AG04450 (cell line): ENCODE measurements around the gene PDSS2. TPM values are rescaled to one million over a fixed set of nuclear protein-coding genes. Genes with fewer than 3 reads are reported as not detected.
"Not testable (repeated sequence)": the region's sequence is repeated elsewhere in the genome, so short reads cannot be mapped to it uniquely, and the experiment has no call there.

Source experiments
- CTCF ChIA-PET: fragments of 300-600, 350-600 bp; formaldehyde crosslinking; extraction: SDS; loops from one replicate; lab custom pipeline; 2022; ENCODE audit warnings: antibody characterized with exemption, inconsistent platforms; lab: Charles Lee
- POLR2A ChIA-PET: fragments of 350-600 bp; formaldehyde crosslinking; extraction: SDS; loops from one replicate; lab custom pipeline; 2021; ENCODE audit warnings: antibody characterized with exemption, inconsistent platforms; lab: Yijun Ruan, JAX
- DNase-seq: peaks from one replicate; pipeline ENCODE4 v3.0.0-alpha.2; 2011; ENCODE audit warnings: low read depth, low spot score
- H3K27ac ChIP-seq: one replicate; pipeline ENCODE4 v1.5.1; 2012; ENCODE audit warnings: low read depth, low read length, control low read depth
- H3K27me3 ChIP-seq: one replicate; pipeline ENCODE4 v1.6.0; 2012; ENCODE audit warnings: low read length; ENCODE audit not compliant: control insufficient read depth, insufficient read depth
- H3K4me3 ChIP-seq: 2 replicates; pipeline ENCODE4 v1.5.1; 2011; ENCODE audit warnings: mild to moderate bottlenecking, low read depth, low read length, control low read depth
- H3K9me3 ChIP-seq: 2 replicates; pipeline ENCODE4 v1.5.1; 2012; ENCODE audit warnings: low read length; ENCODE audit not compliant: control insufficient read depth, insufficient read depth
- polyA plus RNA-seq: library from polyadenylated mRNA; depleted of rRNA; stranded (reverse); fragments of >200 nt; gene quantifications from 2 replicates; pipeline ENCODE4 v1.2.3, GENCODE V29; 2011
- TF ChIP-seq, protein P1 (sequence below): IDR thresholded peaks from 2 replicates; pipeline ENCODE4 v1.5.1; 2011; ENCODE audit warnings: low read depth, low read length, control low read depth, inconsistent platforms

Gene PDSS2
- polyA plus RNA-seq, 1 experiment = 19.1 TPM

DNA sequence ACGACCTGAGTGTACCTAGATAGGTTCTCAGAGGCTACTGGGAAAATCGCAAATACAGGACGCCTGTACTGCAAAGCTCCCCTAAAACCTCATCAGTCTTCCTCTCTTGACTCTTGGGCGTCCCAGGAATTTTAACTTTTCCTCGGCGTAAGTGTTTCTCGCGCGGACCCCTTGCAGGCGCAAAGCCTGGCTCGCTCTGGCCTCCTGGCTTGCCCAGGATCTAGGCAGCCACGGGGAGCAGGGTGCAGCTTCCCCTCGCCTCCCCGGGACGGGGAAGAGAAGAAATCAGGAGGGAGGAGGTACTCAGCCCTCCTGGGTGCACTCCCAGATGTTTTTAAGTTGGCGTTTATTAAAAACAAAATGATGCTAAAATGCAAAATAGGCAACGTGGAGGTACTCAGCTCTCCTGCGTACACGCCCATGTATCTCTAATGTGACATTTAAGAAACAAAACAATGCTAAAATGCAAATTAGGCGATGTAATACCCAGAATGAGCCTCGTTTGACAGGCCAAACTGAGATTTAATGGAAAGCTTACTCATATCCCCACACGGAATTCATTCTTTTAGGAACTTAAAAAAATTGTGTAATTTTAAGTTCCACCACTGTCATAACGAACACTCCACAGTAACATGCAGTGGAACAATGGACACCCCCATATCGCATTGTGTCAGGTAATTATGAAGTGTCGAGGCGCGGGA lies 29.0 kb upstream of the PDSS2 start:
- no peak for DNase-seq
- TF ChIP-seq, protein P1, sequence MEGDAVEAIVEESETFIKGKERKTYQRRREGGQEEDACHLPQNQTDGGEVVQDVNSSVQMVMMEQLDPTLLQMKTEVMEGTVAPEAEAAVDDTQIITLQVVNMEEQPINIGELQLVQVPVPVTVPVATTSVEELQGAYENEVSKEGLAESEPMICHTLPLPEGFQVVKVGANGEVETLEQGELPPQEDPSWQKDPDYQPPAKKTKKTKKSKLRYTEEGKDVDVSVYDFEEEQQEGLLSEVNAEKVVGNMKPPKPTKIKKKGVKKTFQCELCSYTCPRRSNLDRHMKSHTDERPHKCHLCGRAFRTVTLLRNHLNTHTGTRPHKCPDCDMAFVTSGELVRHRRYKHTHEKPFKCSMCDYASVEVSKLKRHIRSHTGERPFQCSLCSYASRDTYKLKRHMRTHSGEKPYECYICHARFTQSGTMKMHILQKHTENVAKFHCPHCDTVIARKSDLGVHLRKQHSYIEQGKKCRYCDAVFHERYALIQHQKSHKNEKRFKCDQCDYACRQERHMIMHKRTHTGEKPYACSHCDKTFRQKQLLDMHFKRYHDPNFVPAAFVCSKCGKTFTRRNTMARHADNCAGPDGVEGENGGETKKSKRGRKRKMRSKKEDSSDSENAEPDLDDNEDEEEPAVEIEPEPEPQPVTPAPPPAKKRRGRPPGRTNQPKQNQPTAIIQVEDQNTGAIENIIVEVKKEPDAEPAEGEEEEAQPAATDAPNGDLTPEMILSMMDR = no peak
- Histone ChIP-seq H3K27me3 (peaks cover 19% of the 10 kb centered on the region), H3K27ac (no peak overlapping the region), H3K9me3 (no peaks in the 10 kb centered on the region; the same call in 1 of the 2 replicates), H3K4me3 (peak overlapping the region; percentile 76)
- POLR2A ChIA-PET = interaction anchor here (1.9 kb wide), 1 partner anchor 29 kb away, joined by 10 read pairs; the partner anchor contains the start of gene PDSS2
- CTCF ChIA-PET = interaction anchor here (0.8 to 1.7 kb wide), 4 partner anchors 9 to 360 kb away, joined by 3 to 5 read pairs (median 4); no protein-coding TSS in a partner anchor

DNA sequence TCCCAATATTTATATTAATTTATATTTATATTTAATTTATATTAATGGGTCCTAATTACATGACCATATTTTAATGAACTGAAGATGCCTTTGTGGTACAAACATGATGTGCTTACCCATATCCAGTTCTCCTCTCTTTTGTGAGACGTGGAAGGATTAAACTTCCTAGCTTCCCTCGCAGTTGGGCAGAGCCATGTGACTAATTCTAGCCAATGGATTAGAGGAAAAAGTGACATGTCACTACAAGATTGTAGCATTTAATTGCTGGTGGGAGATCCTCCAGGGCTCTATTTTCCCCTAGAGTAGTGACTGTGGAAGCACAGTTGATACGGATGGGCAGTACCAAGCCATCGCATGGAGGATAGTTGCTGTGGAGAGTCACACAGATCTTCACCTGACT lies 25.8 kb upstream of the PDSS2 start:
- TF ChIP-seq, protein P1 = no peak
- DNase-seq = no peak
- H3K27me3 ChIP-seq = peaks cover 31% of the 10 kb centered on the region
- CTCF ChIA-PET = interaction anchor here (1.0 kb wide), 1 partner anchor 167 kb away, joined by 3 read pairs; no protein-coding TSS in a partner anchor
- POLR2A ChIA-PET = no interaction called here
- H3K4me3 ChIP-seq = no peak overlapping the region
- H3K27ac ChIP-seq = no peak overlapping the region
- H3K9me3 ChIP-seq = no peaks in the 10 kb centered on the region; the same call in 1 of the 2 replicates

DNA sequence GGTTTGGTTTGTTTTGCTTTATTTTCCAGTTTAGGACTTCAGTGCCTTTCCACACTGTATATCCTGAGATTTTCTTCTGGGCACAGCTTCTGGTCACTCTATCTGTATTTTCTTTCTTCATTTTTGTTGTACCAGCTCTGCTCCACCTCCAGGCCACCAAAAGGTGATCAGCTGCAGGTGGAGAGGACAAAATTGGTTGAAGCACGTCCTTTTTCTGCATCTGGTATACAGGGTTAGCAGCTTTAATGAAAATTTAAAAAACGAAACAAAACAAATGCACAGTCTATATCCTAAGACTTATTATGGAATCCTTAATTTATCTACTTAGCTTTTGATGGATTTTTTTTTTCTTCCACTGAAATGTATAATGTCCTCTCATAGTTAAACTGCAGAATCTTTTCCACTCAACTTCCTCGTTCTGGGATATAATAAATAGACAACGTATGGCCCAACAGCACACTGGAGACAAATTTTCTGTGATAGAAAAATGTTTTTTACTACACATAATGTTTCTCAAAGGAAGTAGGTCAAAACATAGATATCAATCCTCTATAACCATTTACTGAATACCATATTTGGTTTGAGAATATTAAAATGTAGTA lies 19.8 kb upstream of the PDSS2 start:
- Histone ChIP-seq H3K27me3 (peaks cover 20% of the 10 kb centered on the region), H3K4me3 (no peak overlapping the region), H3K9me3 (no peaks in the 10 kb centered on the region), H3K27ac (no peak overlapping the region)
- POLR2A ChIA-PET = no interaction called here
- TF ChIP-seq, protein P1 = no peak
- no peak for DNase-seq
- CTCF ChIA-PET = interaction anchor here (0.5 to 1.3 kb wide), 2 partner anchors 10 to 161 kb away, joined by 3 to 4 read pairs; no protein-coding TSS in a partner anchor

DNA sequence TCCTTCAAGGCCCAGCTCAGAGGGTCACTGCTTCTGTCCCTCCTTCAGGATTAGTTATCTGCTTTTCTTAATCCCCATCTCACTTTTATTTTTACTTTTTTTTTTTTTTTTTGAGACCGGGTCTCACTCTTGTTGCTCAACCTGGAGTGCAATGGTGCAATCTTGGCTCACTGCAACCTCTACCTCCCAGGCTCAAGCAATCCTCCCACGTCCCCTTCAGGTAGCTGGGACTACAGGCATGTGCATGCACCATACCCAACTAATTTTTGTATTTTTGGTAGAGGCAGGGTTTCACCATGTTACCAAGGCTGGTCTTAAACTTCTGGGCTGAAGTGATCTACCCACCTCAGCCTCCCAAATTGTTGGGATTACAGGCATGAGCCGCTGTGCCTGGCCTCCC lies 16.5 kb upstream of the PDSS2 start:
- CTCF ChIA-PET = interaction anchor here (0.6 kb wide), 1 partner anchor 111 kb away, joined by 3 read pairs; no protein-coding TSS in a partner anchor
- peaks cover 16% of the 10 kb centered on the region for H3K27me3 ChIP-seq
- H3K9me3 ChIP-seq, POLR2A ChIA-PET, DNase-seq, H3K4me3 ChIP-seq, H3K27ac ChIP-seq: not testable (repeated sequence)

DNA sequence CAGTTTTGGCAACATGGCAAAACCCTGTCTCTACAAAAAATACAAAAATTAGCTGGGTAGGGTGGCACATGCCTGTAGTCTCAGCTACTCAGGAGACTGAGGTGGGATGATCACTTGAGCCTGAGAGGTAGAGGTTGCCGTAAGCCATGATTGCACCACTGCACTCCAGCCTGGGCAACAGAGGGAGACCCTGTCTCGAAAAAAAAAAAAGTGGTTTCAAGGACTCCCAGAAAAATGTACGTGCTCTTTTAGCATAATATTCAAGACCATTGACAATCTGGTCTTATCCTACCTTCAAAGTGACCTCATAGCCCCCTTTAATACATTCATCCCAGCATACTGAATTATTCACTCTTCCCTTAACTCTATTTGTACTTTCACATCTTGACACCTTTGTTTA lies 16.0 kb upstream of the PDSS2 start:
- DNase-seq, POLR2A ChIA-PET, H3K4me3 ChIP-seq, H3K27ac ChIP-seq, H3K9me3 ChIP-seq: not testable (repeated sequence)
- peaks cover 11% of the 10 kb centered on the region for H3K27me3 ChIP-seq
- CTCF ChIA-PET = interaction anchor here (0.6 kb wide), 1 partner anchor 110 kb away, joined by 3 read pairs; no protein-coding TSS in a partner anchor
